ENCODE data around the gene TMEM107. TPM values are rescaled to one million over a fixed set of nuclear protein-coding genes. Genes with fewer than 3 reads are reported as not detected.

The TMEM107 gene
- total RNA-seq, 1 experiment from 2014 or later: 17.2 TPM

DNA sequence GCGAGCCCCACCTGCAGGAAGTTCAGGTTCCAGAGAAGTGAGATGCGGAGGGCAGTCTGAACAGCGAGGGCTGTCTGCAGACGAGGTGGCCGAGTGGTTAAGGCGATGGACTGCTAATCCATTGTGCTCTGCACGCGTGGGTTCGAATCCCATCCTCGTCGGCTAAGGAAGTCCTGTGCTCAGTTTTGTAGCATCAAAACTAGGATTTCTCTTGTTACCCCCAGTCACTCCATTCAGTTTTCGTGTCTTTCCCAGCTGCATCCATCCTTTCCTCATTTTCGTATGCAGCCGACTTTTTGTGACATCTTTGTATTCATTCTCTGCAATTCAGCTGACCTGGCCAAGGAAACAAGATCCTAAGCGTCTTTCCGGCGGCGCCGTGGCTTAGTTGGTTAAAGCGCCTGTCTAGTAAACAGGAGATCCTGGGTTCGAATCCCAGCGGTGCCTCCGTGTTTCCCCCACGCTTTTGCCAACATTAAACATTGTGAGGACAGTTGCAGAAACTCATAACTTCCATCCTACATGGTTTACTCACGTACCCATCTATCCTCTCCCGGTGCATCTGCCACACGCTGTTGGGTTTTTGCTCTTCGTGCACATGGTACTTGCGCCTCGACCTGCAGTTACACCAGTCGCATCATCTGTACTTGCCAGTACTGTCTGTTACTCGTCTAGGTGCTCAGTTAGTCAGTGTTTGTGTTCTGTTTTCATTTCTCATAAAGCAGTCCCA is 10.8 kb upstream of the TMEM107 start (continued):
- TF ChIP-seq, protein P1, sequence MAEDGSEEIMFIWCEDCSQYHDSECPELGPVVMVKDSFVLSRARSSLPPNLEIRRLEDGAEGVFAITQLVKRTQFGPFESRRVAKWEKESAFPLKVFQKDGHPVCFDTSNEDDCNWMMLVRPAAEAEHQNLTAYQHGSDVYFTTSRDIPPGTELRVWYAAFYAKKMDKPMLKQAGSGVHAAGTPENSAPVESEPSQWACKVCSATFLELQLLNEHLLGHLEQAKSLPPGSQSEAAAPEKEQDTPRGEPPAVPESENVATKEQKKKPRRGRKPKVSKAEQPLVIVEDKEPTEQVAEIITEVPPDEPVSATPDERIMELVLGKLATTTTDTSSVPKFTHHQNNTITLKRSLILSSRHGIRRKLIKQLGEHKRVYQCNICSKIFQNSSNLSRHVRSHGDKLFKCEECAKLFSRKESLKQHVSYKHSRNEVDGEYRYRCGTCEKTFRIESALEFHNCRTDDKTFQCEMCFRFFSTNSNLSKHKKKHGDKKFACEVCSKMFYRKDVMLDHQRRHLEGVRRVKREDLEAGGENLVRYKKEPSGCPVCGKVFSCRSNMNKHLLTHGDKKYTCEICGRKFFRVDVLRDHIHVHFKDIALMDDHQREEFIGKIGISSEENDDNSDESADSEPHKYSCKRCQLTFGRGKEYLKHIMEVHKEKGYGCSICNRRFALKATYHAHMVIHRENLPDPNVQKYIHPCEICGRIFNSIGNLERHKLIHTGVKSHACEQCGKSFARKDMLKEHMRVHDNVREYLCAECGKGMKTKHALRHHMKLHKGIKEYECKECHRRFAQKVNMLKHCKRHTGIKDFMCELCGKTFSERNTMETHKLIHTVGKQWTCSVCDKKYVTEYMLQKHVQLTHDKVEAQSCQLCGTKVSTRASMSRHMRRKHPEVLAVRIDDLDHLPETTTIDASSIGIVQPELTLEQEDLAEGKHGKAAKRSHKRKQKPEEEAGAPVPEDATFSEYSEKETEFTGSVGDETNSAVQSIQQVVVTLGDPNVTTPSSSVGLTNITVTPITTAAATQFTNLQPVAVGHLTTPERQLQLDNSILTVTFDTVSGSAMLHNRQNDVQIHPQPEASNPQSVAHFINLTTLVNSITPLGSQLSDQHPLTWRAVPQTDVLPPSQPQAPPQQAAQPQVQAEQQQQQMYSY (CRISPR knock-in tag; IDR thresholded peaks at IDR 0.05): peak; percentile 8; the same call in 1 of the 2 replicates
- 0 out of 2 replicates have a peak, but pooled peaks have one; percentile 69 for TF ChIP-seq PRRX2 (CRISPR knock-in tag; IDR thresholded peaks at IDR 0.05)

DNA sequence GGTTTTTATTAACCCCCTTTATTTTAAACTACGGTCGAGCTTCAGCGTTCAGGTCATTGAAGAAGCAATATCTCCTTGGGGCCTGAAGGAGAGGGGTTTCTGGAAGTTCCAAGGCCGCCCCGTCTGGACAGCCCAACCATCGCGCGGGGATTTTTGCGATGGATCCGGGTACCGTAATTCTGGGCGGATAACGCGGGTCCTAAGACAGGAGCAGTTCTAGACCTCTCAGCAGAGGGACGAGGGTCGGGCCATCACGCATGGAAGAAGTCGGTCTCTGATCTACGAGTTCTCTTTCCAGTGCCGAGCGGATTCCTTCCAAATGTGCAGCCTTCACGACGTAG is 10.2 kb upstream of the TMEM107 start:
- peaks cover 15% of the 10 kb centered on the region for H3K4me1 Mint-ChIP-seq
- no peaks in the 10 kb centered on the region for H3K36me3 Mint-ChIP-seq
- ATAC-seq (no peak), DNase-seq (ENCODE audit: low spot score) (no peak)
- ChIA-PET POLR2A (interaction anchor here (0.5 to 1.3 kb wide), 4 partner anchors 13 to 36 kb away, joined by 3 read pairs; partner anchors contain the start of gene AURKB), CTCF (interaction anchor here (0.7 to 3.8 kb wide), 4 partner anchors 36 to 113 kb away, joined by 4 to 24 read pairs (median 10); partner anchors contain the start of gene ALOXE3)
- no peak overlapping the region for H3K4me3 Mint-ChIP-seq
- H3K27me3 Mint-ChIP-seq (ENCODE audit: low read depth): no peaks in the 10 kb centered on the region; the same call in 1 of the 2 replicates
- H3K27ac Mint-ChIP-seq: no peak overlapping the region
- no peaks in the 10 kb centered on the region for H3K9me3 Mint-ChIP-seq
- no peak for TF ChIP-seq ZNF138 (CRISPR knock-in tag; conservative IDR thresholded peaks at IDR 0.05)
- TF ChIP-seq, protein P2, sequence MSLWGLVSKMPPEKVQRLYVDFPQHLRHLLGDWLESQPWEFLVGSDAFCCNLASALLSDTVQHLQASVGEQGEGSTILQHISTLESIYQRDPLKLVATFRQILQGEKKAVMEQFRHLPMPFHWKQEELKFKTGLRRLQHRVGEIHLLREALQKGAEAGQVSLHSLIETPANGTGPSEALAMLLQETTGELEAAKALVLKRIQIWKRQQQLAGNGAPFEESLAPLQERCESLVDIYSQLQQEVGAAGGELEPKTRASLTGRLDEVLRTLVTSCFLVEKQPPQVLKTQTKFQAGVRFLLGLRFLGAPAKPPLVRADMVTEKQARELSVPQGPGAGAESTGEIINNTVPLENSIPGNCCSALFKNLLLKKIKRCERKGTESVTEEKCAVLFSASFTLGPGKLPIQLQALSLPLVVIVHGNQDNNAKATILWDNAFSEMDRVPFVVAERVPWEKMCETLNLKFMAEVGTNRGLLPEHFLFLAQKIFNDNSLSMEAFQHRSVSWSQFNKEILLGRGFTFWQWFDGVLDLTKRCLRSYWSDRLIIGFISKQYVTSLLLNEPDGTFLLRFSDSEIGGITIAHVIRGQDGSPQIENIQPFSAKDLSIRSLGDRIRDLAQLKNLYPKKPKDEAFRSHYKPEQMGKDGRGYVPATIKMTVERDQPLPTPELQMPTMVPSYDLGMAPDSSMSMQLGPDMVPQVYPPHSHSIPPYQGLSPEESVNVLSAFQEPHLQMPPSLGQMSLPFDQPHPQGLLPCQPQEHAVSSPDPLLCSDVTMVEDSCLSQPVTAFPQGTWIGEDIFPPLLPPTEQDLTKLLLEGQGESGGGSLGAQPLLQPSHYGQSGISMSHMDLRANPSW (CRISPR knock-in tag; conservative IDR thresholded peaks at IDR 0.05; ENCODE audit: low read depth): no peak
- TF ChIP-seq OVOL2 (CRISPR knock-in tag; IDR thresholded peaks at IDR 0.05; ENCODE audit: borderline replicate concordance): no peak
- TF ChIP-seq GABPB1 (CRISPR knock-in tag; IDR thresholded peaks at IDR 0.05): no peak
- TF ChIP-seq FOXP1 (CRISPR knock-in tag; IDR thresholded peaks at IDR 0.05; ENCODE audit: borderline replicate concordance): no peak
- TF ChIP-seq ETV6 (CRISPR knock-in tag; IDR thresholded peaks at IDR 0.05): no peak
- peak; percentile 36; the same call in 1 of the 2 replicates for TF ChIP-seq TP53 (CRISPR knock-in tag; IDR thresholded peaks at IDR 0.05)
- TF ChIP-seq, protein P3, sequence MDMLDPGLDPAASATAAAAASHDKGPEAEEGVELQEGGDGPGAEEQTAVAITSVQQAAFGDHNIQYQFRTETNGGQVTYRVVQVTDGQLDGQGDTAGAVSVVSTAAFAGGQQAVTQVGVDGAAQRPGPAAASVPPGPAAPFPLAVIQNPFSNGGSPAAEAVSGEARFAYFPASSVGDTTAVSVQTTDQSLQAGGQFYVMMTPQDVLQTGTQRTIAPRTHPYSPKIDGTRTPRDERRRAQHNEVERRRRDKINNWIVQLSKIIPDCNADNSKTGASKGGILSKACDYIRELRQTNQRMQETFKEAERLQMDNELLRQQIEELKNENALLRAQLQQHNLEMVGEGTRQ (CRISPR knock-in tag; IDR thresholded peaks at IDR 0.05): 0 out of 2 replicates have a peak, but pooled peaks have one; percentile 11
- TF ChIP-seq ATF1 (CRISPR knock-in tag; IDR thresholded peaks at IDR 0.05): 0 out of 2 replicates have a peak, but pooled peaks have one; percentile 40
- TF ChIP-seq NR2C2 (CRISPR knock-in tag; IDR thresholded peaks at IDR 0.05): no peak
- TF ChIP-seq ZNF423 (CRISPR knock-in tag; IDR thresholded peaks at IDR 0.05): no peak
- no peak for TF ChIP-seq HMGA2 (CRISPR knock-in tag; IDR thresholded peaks at IDR 0.05)
- TF ChIP-seq, protein P4, sequence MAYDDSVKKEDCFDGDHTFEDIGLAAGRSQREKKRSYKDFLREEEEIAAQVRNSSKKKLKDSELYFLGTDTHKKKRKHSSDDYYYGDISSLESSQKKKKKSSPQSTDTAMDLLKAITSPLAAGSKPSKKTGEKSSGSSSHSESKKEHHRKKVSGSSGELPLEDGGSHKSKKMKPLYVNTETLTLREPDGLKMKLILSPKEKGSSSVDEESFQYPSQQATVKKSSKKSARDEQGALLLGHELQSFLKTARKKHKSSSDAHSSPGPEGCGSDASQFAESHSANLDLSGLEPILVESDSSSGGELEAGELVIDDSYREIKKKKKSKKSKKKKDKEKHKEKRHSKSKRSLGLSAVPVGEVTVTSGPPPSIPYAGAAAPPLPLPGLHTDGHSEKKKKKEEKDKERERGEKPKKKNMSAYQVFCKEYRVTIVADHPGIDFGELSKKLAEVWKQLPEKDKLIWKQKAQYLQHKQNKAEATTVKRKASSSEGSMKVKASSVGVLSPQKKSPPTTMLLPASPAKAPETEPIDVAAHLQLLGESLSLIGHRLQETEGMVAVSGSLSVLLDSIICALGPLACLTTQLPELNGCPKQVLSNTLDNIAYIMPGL (CRISPR knock-in tag; IDR thresholded peaks at IDR 0.05): peak; percentile 78
- TF ChIP-seq MYBL2 (CRISPR knock-in tag; IDR thresholded peaks at IDR 0.05): 0 out of 2 replicates have a peak, but pooled peaks have one; percentile 11
- TF ChIP-seq, protein P5, sequence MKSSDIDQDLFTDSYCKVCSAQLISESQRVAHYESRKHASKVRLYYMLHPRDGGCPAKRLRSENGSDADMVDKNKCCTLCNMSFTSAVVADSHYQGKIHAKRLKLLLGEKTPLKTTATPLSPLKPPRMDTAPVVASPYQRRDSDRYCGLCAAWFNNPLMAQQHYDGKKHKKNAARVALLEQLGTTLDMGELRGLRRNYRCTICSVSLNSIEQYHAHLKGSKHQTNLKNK (CRISPR knock-in tag; IDR thresholded peaks at IDR 0.05): no peak
- TF ChIP-seq ZNF396 (CRISPR knock-in tag; IDR thresholded peaks at IDR 0.05; ENCODE audit: borderline replicate concordance): no peak
- TF ChIP-seq CREM (CRISPR knock-in tag; IDR thresholded peaks at IDR 0.05): no peak
- TF ChIP-seq, protein P6, sequence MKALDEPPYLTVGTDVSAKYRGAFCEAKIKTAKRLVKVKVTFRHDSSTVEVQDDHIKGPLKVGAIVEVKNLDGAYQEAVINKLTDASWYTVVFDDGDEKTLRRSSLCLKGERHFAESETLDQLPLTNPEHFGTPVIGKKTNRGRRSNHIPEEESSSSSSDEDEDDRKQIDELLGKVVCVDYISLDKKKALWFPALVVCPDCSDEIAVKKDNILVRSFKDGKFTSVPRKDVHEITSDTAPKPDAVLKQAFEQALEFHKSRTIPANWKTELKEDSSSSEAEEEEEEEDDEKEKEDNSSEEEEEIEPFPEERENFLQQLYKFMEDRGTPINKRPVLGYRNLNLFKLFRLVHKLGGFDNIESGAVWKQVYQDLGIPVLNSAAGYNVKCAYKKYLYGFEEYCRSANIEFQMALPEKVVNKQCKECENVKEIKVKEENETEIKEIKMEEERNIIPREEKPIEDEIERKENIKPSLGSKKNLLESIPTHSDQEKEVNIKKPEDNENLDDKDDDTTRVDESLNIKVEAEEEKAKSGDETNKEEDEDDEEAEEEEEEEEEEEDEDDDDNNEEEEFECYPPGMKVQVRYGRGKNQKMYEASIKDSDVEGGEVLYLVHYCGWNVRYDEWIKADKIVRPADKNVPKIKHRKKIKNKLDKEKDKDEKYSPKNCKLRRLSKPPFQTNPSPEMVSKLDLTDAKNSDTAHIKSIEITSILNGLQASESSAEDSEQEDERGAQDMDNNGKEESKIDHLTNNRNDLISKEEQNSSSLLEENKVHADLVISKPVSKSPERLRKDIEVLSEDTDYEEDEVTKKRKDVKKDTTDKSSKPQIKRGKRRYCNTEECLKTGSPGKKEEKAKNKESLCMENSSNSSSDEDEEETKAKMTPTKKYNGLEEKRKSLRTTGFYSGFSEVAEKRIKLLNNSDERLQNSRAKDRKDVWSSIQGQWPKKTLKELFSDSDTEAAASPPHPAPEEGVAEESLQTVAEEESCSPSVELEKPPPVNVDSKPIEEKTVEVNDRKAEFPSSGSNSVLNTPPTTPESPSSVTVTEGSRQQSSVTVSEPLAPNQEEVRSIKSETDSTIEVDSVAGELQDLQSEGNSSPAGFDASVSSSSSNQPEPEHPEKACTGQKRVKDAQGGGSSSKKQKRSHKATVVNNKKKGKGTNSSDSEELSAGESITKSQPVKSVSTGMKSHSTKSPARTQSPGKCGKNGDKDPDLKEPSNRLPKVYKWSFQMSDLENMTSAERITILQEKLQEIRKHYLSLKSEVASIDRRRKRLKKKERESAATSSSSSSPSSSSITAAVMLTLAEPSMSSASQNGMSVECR (CRISPR knock-in tag; IDR thresholded peaks at IDR 0.05; ENCODE audit: borderline replicate concordance): no peak; the same call in 1 of the 2 replicates
- TF ChIP-seq EMX1 (CRISPR knock-in tag; IDR thresholded peaks at IDR 0.05): no peak
- no peak for TF ChIP-seq SOX15 (CRISPR knock-in tag; IDR thresholded peaks at IDR 0.05)

All from WTC11 (cell line).